KG1 (cell line): ENCODE measurements around the gene HIPK3.

Source experiments
- DNase-seq: peaks from one replicate; lab custom pipeline; 2025; lab: John Stamatoyannopoulos, UW

Gene HIPK3

DNA sequence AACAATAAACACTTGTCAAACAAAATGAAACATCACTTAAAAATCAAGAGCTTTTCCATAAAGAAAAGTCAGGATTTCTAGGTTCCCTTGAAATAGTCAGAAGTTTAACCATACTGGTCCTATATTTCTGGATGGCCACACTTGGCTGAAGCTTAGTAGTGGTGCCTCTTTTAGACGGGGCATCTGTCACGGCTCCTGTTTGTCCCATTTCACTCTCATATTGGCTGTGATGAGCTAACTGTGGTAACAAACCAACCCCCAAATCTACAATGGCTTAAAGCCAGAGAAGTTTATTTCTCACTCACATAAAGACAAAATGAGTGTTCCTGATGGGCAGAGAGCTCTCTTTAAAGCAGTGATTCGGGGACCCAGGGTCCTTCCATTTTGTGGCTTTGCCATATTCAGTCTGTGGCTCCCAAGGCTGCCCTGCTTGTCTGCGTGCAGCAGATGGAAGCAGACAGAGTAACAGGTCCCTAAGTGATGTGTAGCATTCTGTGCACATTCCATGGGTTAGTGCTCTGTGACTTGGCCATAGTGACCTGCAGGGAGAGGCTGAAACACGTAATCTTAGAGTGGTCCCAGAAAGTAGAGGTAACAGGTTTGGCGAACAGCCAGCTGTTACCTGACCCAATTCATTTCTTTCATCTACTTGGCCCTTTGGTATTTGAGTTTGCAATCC, 137.4 kb downstream of the HIPK3 start:
- no peak for DNase-seq

DNA sequence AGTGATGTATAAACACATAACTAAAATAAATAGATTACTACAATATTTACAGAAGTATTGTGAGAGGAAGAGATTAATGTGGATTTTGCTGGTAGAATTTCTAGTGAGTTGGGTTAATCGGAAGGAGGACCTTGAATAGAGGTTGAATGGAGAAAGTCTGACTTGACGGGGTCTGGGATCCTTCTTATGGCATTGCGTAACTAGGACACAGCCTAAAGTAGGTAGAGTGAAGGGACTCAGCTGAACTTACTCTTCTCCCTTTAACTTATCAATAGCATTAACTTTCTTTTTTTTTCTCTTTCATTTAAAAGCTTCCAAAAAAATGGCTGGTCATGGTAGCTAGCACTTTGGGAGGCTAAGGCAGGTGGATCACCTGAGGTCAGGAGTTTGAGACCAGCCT, 139.2 kb downstream of the HIPK3 start:
- no peak for DNase-seq

DNA sequence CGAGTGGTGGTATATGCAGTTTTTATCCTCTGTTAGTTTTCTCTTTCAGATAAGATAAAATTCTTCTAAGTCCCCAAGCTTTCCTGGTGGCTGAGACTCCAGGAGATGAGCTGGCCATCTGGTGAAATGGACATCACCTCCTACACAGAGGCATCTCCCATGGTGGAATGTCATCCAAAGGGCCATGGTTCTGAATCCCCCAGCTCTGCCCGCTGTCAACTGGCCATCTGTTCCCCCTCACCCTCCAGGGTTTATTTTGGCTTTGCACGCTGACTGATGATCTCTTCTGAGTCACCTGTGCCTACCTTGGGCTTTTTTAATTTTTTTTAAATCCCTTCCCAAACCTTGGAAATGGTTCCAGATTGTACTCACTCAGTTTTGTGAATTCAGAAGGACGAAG, 142.2 kb downstream of the HIPK3 start:
- no peak for DNase-seq

DNA sequence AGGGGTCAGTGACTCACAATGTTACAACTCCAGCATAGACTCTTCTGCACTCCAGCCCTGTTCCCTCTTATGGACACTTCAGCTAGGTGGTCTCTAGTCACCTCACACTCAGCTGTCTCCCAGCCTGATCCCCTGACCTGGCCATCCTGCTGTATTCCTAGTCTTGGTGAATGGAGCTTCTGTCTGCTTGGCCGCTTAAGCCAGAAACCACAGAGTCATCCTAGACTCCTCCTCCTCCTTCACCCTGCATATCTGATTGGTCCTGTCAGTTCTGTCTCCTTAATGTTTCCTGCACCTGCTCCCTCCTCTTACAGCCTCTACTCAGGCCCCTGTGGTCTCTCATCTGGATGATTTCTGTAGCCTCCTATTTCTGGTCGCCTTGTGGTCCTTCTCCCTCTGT, 144.9 kb downstream of the HIPK3 start:
- DNase-seq, result no peak

DNA sequence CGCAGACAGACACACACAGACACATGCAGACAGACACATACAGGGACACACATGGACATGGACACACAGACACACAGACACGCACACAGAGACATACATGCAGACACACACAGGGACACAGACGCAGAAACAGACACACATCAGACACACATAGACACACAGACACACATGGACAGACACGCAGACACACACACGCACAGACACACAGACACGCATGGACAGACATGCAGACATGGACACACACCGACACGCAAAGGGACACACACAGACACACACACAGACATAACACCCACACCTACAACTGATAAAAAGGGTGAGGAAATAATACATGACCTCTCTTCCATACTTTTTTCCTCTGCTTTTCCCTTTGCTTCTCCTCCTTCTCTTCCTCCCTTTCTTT, 146.2 kb downstream of the HIPK3 start:
- no peak for DNase-seq

DNA sequence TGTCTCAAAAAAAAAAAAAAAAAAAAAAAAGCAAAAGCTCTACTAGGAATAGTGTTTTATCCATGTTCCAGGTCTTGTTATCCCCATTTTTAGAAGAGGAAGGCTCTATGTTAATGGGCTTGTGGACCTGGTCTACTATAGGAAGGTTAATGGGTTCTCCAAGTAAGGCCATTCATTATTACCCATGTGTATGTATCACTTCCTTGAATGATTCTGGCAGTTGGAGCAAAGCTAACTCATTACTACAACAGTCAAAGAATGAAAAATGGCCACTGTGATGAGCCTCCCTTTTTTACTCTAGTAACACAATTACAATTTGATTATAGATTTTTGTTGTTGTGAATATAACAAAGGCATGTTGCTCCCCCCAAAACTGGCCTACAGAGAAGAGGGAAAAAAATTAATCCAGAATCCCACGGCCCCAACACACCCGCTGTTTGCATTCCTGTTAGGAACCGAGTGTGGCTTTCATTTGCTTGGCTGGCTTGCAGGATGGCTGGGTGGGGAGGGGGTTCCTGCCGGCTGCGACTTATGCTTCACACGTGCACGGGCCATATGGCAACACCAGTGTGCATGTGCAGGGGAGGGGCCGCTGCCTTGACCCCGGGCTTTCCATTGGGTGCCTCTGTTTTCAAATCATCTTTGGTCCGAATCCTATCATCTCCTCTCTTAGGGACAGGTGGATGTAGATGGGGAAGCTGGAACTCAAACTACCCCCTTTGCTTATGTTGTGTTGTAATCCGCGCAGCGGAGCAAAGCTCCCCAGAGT, 148.8 kb downstream of the HIPK3 start:
- no peak for DNase-seq
